Liver (tissue), 9 donors: ENCODE measurements around the gene TSPAN12. TPM values are rescaled to one million over a fixed set of nuclear protein-coding genes. Genes with fewer than 3 reads are reported as not detected.

Experiments
- DNase-seq: peaks from one replicate; pipeline ENCODE4 v3.0.0-alpha.2; 2017; ENCODE audit warnings: low spot score
- H3K27ac ChIP-seq, 2 donors: one replicate each; pipeline ENCODE4 v1.7.0; 2013; ENCODE audit warnings: inconsistent platforms in 2 of 2, low read length in 2 of 2, control low read depth in 1 of 2, low read depth in 1 of 2, mild to moderate bottlenecking in 1 of 2
- H3K27me3 ChIP-seq, 4 donors: one replicate each; pipeline versions ENCODE4 v1.6.1 to v1.7.0; 2013; ENCODE audit warnings: low read length in 3 of 4, inconsistent platforms in 1 of 4, mild to moderate bottlenecking in 1 of 4, moderate library complexity in 1 of 4; ENCODE audit not compliant: control insufficient read depth in 4 of 4, insufficient read depth in 4 of 4
- H3K36me3 ChIP-seq, 4 donors: one replicate each; pipeline versions ENCODE4 v1.6.1 to v1.7.0; 2013; ENCODE audit warnings: low read length in 3 of 4, mild to moderate bottlenecking in 3 of 4, low read depth in 1 of 4, moderate library complexity in 1 of 4; ENCODE audit not compliant: control insufficient read depth in 4 of 4, insufficient read depth in 3 of 4
- H3K4me1 ChIP-seq, 4 donors: one replicate each; pipeline versions ENCODE4 v1.6.1 to v1.7.0; 2013; ENCODE audit warnings: low read length in 3 of 4, mild to moderate bottlenecking in 3 of 4, moderate library complexity in 1 of 4; ENCODE audit not compliant: control insufficient read depth in 4 of 4, insufficient read depth in 4 of 4
- H3K4me3 ChIP-seq, 3 donors: one replicate each; pipeline versions ENCODE4 v1.6.1 to v1.7.0; 2013; ENCODE audit warnings: low read length in 3 of 3, control low read depth in 1 of 3, low read depth in 1 of 3, mild to moderate bottlenecking in 1 of 3
- H3K9ac ChIP-seq, 2 donors: one replicate each; pipeline ENCODE4 v1.7.0; 2013; ENCODE audit warnings: low read length in 2 of 2, mild to moderate bottlenecking in 2 of 2, moderate library complexity in 2 of 2, control low read depth in 1 of 2, low read depth in 1 of 2
- H3K9me3 ChIP-seq, 4 donors: one replicate each; pipeline versions ENCODE4 v1.6.1 to v1.7.0; 2013; ENCODE audit warnings: low read length in 3 of 4; ENCODE audit not compliant: control insufficient read depth in 4 of 4
- ATF3 ChIP-seq: IDR thresholded peaks from 2 replicates; pipeline ENCODE4 v1.6.1; 2016; ENCODE audit warnings: antibody characterized with exemption
- FOXA1 ChIP-seq: IDR thresholded peaks from 2 replicates; pipeline ENCODE4 v1.6.1; 2016; ENCODE audit warnings: antibody characterized with exemption
- FOXA2 ChIP-seq: IDR thresholded peaks from 2 replicates; pipeline ENCODE4 v1.6.1; 2016; ENCODE audit warnings: antibody characterized with exemption
- GABPA ChIP-seq, 2 donors: IDR thresholded peaks in 1 of 2; conservative IDR thresholded peaks in 1 of 2; 2 replicates each; pipeline ENCODE4 v1.6.1; 2016; ENCODE audit warnings: antibody characterized with exemption in 2 of 2, mild to moderate bottlenecking in 1 of 2, moderate library complexity in 1 of 2
- HNF4A ChIP-seq, 2 donors: conservative IDR thresholded peaks; 2 replicates each; pipeline ENCODE4 v1.6.1; 2016; ENCODE audit warnings: antibody characterized with exemption in 2 of 2, mild to moderate bottlenecking in 2 of 2
- HNF4G ChIP-seq: IDR thresholded peaks from 2 replicates; pipeline ENCODE4 v1.6.1; 2016; ENCODE audit warnings: antibody characterized with exemption
- NR2F2 ChIP-seq: IDR thresholded peaks from 2 replicates; pipeline ENCODE4 v1.6.1; 2016; ENCODE audit warnings: antibody characterized with exemption
- RAD21 ChIP-seq, 2 donors: IDR thresholded peaks; 2 replicates each; pipeline ENCODE4 v1.6.1; 2016; ENCODE audit warnings: antibody characterized with exemption in 2 of 2, mild to moderate bottlenecking in 2 of 2
- REST ChIP-seq: IDR thresholded peaks from 2 replicates; pipeline ENCODE4 v1.6.1; 2016; ENCODE audit warnings: antibody characterized with exemption, mild to moderate bottlenecking
- RXRA ChIP-seq, 2 donors: IDR thresholded peaks; 2 replicates each; pipeline ENCODE4 v1.6.1; 2017 to 2018; ENCODE audit warnings: antibody characterized with exemption in 2 of 2, mild to moderate bottlenecking in 1 of 2
- SP1 ChIP-seq: IDR thresholded peaks from 2 replicates; pipeline ENCODE4 v1.6.1; 2018; ENCODE audit warnings: antibody characterized with exemption, mild to moderate bottlenecking
- TAF1 ChIP-seq: conservative IDR thresholded peaks from 2 replicates; pipeline ENCODE4 v1.6.1; 2016; ENCODE audit warnings: antibody characterized with exemption, mild to moderate bottlenecking
- YY1 ChIP-seq: IDR thresholded peaks from 2 replicates; pipeline ENCODE4 v1.6.1; 2016; ENCODE audit warnings: antibody characterized with exemption, mild to moderate bottlenecking
- WGBS: extraction: QIAGEN DNeasy Blood & Tissue Kit; methylation state at CpG from one replicate; pipeline ENCODE4 v1.1.7; 2013; 5-methylcytosine and 5-hydroxymethylcytosine counted together
- polyA plus RNA-seq, 2 donors: library from polyadenylated mRNA; stranded (reverse) in 1 of 2; unstranded in 1 of 2; fragments of 200-250 nt in 1 of 2; fragments of >200 nt in 1 of 2; fragmentation: Nextera tagmentation in 1 of 2; extraction: Ambion mirVana in 1 of 2; gene quantifications; one replicate each; pipeline versions ENCODE4 v1.2.1 to v1.2.3, GENCODE V29; 2013 to 2015
- total RNA-seq, 2 donors: library from RNA; depleted of rRNA; stranded (reverse); fragments of >200 nt; gene quantifications; one replicate each; pipeline ENCODE4 v1.2.3, GENCODE V29; 2014
- TF ChIP-seq, protein P1 (sequence below): fragments of 150-350 bp; IDR thresholded peaks from 2 replicates; pipeline ENCODE4 v1.5.1; 2017; ENCODE audit warnings: improper control_type of control experiment, low read depth, low read length; ENCODE audit not compliant: missing input control
- donor health status: healthy.
- donor health status: healthy.
- donor health status: healthy.
- donor health status: healthy.
- donor health status: healthy.

TSPAN12 gene
- total and polyA plus RNA-seq, 4 donors, result 10.6 to 21.5 (median 14.9) TPM

GRCh38 chr7:120841608-120842007 is 16.3 kb downstream of the TSPAN12 start:
- Histone ChIP-seq H3K4me3 (no peak overlapping the region), H3K4me1 (peaks cover 0 to 13% (median 5%) of the 10 kb centered on the region in 4 donors), H3K27ac (no peak overlapping the region), H3K36me3 (peaks cover 0 to 12% (median 2%) of the 10 kb centered on the region in 4 donors), H3K27me3 (no peaks in the 10 kb centered on the region), H3K9me3 (no peaks in the 10 kb centered on the region), H3K9ac (no peak overlapping the region)
- WGBS, result 49% methylated on average over 2 of the region's 2 CpGs
- no peak for TF ChIP-seq NR2F2
- TF ChIP-seq TAF1, result no peak
- TF ChIP-seq HNF4A (conservative IDR thresholded peaks at IDR 0.05), result no peak
- no peak for TF ChIP-seq FOXA1
- TF ChIP-seq RXRA (IDR thresholded peaks at IDR 0.05), result no peak
- TF ChIP-seq SP1, result no peak
- no peak for TF ChIP-seq REST
- TF ChIP-seq FOXA2, result no peak
- TF ChIP-seq, protein P1, sequence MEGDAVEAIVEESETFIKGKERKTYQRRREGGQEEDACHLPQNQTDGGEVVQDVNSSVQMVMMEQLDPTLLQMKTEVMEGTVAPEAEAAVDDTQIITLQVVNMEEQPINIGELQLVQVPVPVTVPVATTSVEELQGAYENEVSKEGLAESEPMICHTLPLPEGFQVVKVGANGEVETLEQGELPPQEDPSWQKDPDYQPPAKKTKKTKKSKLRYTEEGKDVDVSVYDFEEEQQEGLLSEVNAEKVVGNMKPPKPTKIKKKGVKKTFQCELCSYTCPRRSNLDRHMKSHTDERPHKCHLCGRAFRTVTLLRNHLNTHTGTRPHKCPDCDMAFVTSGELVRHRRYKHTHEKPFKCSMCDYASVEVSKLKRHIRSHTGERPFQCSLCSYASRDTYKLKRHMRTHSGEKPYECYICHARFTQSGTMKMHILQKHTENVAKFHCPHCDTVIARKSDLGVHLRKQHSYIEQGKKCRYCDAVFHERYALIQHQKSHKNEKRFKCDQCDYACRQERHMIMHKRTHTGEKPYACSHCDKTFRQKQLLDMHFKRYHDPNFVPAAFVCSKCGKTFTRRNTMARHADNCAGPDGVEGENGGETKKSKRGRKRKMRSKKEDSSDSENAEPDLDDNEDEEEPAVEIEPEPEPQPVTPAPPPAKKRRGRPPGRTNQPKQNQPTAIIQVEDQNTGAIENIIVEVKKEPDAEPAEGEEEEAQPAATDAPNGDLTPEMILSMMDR, result no peak
- no peak for TF ChIP-seq RAD21 (IDR thresholded peaks at IDR 0.05)
- TF ChIP-seq HNF4G, result no peak
- TF ChIP-seq ATF3, result no peak
- DNase-seq, result no peak

DNA sequence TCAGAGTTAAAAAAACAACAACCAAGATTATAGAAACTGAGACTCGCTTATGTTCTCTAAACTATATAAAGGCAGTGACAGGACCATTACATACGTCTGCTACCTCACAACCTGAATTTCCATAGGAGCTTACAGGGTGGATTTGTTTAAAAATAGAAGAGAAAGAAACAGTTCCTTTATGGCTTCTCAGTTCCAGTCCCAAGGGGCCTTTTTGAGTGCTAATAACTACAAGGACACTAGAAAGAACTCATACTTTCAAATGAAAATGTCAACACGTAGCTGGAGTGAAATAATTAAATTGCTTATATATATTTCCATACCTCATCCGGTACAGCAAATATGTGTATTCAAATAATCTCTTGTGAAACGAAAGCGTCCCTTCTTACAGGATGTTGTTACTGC is 19.7 kb downstream of the TSPAN12 start:
- no peak overlapping the region for H3K4me3 ChIP-seq
- no peak overlapping the region for H3K9ac ChIP-seq
- no peak overlapping the region for H3K27ac ChIP-seq
- DNase-seq, result no peak
- TF ChIP-seq FOXA2 (no peak), NR2F2 (no peak), TAF1 (no peak), GABPA (IDR thresholded peaks at IDR 0.05 in 1 of 2, conservative IDR thresholded peaks at IDR 0.05 in 1 of 2) (no peak)
- WGBS, result 77% methylated on average over 6 of the region's 6 CpGs
- H3K9me3 ChIP-seq, result no peaks in the 10 kb centered on the region
- H3K27me3 ChIP-seq, result no peaks in the 10 kb centered on the region
- peaks cover 0 to 12% (median 3%) of the 10 kb centered on the region in 4 donors for H3K36me3 ChIP-seq
- peaks cover 2 to 13% (median 4%) of the 10 kb centered on the region in 4 donors for H3K4me1 ChIP-seq

DNA sequence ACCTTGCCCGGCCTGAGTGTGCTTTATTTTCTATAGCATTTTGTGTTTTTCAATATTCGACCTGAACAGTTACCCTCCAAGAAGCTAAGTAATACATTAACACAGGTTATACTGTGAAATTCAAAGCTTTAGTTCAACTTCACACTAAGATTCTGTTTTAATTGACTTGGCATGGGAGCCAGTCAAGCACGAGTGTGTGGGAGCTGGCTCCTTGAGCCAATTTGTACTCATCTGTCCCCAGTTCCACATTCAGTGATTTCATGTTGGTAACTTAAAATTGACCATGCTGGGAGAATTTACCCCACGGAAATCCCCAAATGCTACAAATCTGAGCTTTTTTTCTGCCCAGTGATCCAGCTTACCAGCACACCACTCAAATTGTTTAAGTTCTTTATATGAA is 20.3 kb downstream of the TSPAN12 start:
- H3K36me3 ChIP-seq, result peaks cover 0 to 12% (median 3%) of the 10 kb centered on the region in 4 donors
- no peak for DNase-seq
- TF ChIP-seq ATF3 (no peak), RAD21 (IDR thresholded peaks at IDR 0.05) (no peak), YY1 (no peak)
- no peaks in the 10 kb centered on the region for H3K9me3 ChIP-seq
- whole genome bisulfite sequencing, result 92% methylated on average over 4 of the region's 4 CpGs
- no peak overlapping the region for H3K27ac ChIP-seq
- H3K4me3 ChIP-seq, result no peak overlapping the region
- no peaks in the 10 kb centered on the region for H3K27me3 ChIP-seq
- H3K9ac ChIP-seq, result no peak overlapping the region
- H3K4me1 ChIP-seq, result peaks cover 2 to 13% (median 4%) of the 10 kb centered on the region in 4 donors
